HAP-1 (cell line): Measurements from ENCODE around the gene FMNL2.

Source experiments
- DNase-seq, 2 experiments: peaks; one replicate each; pipeline ENCODE4 v3.0.0-alpha.2; 2016 to 2020; ENCODE audit warnings: low spot score in 2 of 2
- H3K27me3 ChIP-seq: fragments of 250-450 bp; sonication (Bioruptor Pico); 2 replicates; pipeline ENCODE4 v1.5.1; 2020; ENCODE audit warnings: low read depth, mild to moderate bottlenecking, moderate library complexity
- H3K36me3 ChIP-seq: fragments of 250-450 bp; sonication (Bioruptor Pico); replicated peaks from 2 replicates; pipeline ENCODE4 v1.5.1; 2020; ENCODE audit warnings: mild to moderate bottlenecking
- H3K4me1 ChIP-seq: fragments of 250-450 bp; sonication (Bioruptor Pico); 2 replicates; pipeline ENCODE4 v1.5.1; 2020; ENCODE audit warnings: mild to moderate bottlenecking
- H3K4me3 ChIP-seq: fragments of 250-450 bp; sonication (Bioruptor Pico); 2 replicates; pipeline ENCODE4 v1.5.1; 2020; ENCODE audit warnings: mild to moderate bottlenecking, moderate library complexity
- H3K9me3 ChIP-seq: fragments of 250-450 bp; sonication (Bioruptor Pico); 2 replicates; pipeline ENCODE4 v1.5.1; 2020; ENCODE audit warnings: mild to moderate bottlenecking, moderate library complexity
- in situ Hi-C: fragments of 300-500 bp; cut with MboI; formaldehyde crosslinking; loops from 3 replicates; pipeline ENCODE4 v1.14.3; 2020; ENCODE audit warnings: low sequenced_read_pairs, inconsistent platforms, mixed read lengths

The FMNL2 gene

GRCh38 chr2:152393377-152393776, 58.4 kb downstream of the FMNL2 start:
- no peaks in the 10 kb centered on the region for H3K36me3 ChIP-seq
- H3K27me3 ChIP-seq: no peaks in the 10 kb centered on the region
- H3K9me3 ChIP-seq: no peaks in the 10 kb centered on the region
- peak in 1 of 2 experiments; percentile 76 for DNase-seq
- in situ Hi-C loops: no loop called here
- H3K4me3 ChIP-seq: no peak overlapping the region
- H3K4me1 ChIP-seq: peaks cover 20% of the 10 kb centered on the region

- no peaks in the 10 kb centered on the region for H3K27me3 ChIP-seq
- no peaks in the 10 kb centered on the region for H3K36me3 ChIP-seq
- in situ Hi-C loops: no loop called here
- no peak overlapping the region for H3K4me3 ChIP-seq
- H3K9me3 ChIP-seq: no peaks in the 10 kb centered on the region
- DNase-seq: no peak
- peaks cover 20% of the 10 kb centered on the region for H3K4me1 ChIP-seq
Observed at GRCh38 chr2:152394326-152394725, 59.4 kb downstream of the FMNL2 start.

- Histone ChIP-seq H3K27me3 (no peaks in the 10 kb centered on the region), H3K4me1 (peaks cover 20% of the 10 kb centered on the region), H3K36me3 (no peaks in the 10 kb centered on the region), H3K4me3 (no peak overlapping the region), H3K9me3 (no peaks in the 10 kb centered on the region)
- in situ Hi-C loops: no loop called here
- DNase-seq: no peak
Observed at GRCh38 chr2:152395103-152395502, 60.1 kb downstream of the FMNL2 start.

- DNase-seq: peak in 1 of 2 experiments; percentile 44
- no peaks in the 10 kb centered on the region for H3K27me3 ChIP-seq
- H3K36me3 ChIP-seq: no peaks in the 10 kb centered on the region
- H3K4me1 ChIP-seq: peaks cover 20% of the 10 kb centered on the region
- H3K4me3 ChIP-seq: no peak overlapping the region
- in situ Hi-C loops: no loop called here
- H3K9me3 ChIP-seq: no peaks in the 10 kb centered on the region
Observed at GRCh38 chr2:152395572-152395971, 60.6 kb downstream of the FMNL2 start.

- no peak for DNase-seq
- Histone ChIP-seq H3K4me1 (peaks cover 20% of the 10 kb centered on the region), H3K4me3 (no peak overlapping the region), H3K27me3 (no peaks in the 10 kb centered on the region), H3K9me3 (no peaks in the 10 kb centered on the region), H3K36me3 (no peaks in the 10 kb centered on the region)
- in situ Hi-C loops: no loop called here
Observed at GRCh38 chr2:152396051-152396511, 61.1 kb downstream of the FMNL2 start.

- H3K4me1 ChIP-seq: peaks cover 20% of the 10 kb centered on the region
- H3K36me3 ChIP-seq: no peaks in the 10 kb centered on the region
- in situ Hi-C loops: no loop called here
- H3K4me3 ChIP-seq: no peak overlapping the region
- DNase-seq: no peak
- no peaks in the 10 kb centered on the region for H3K27me3 ChIP-seq
- H3K9me3 ChIP-seq: no peaks in the 10 kb centered on the region
Observed at GRCh38 chr2:152396763-152397162, 61.8 kb downstream of the FMNL2 start.

GRCh38 chr2:152399003-152399402, 64.0 kb downstream of the FMNL2 start:
- no peaks in the 10 kb centered on the region for H3K36me3 ChIP-seq
- peaks cover 13% of the 10 kb centered on the region for H3K4me1 ChIP-seq
- no peak for DNase-seq
- no peak overlapping the region for H3K4me3 ChIP-seq
- in situ Hi-C loops: no loop called here
- no peaks in the 10 kb centered on the region for H3K9me3 ChIP-seq
- no peaks in the 10 kb centered on the region for H3K27me3 ChIP-seq

- in situ Hi-C loops: no loop called here
- peaks cover 3% of the 10 kb centered on the region for H3K4me1 ChIP-seq
- DNase-seq: no peak
- H3K27me3 ChIP-seq: no peaks in the 10 kb centered on the region
- H3K9me3 ChIP-seq: no peaks in the 10 kb centered on the region
- H3K4me3 ChIP-seq: no peak overlapping the region
- H3K36me3 ChIP-seq: no peaks in the 10 kb centered on the region
Observed at GRCh38 chr2:152400607-152401214, 65.7 kb downstream of the FMNL2 start.

GRCh38 chr2:152402780-152403759, 68.1 kb downstream of the FMNL2 start:
- in situ Hi-C loops: no loop called here
- Histone ChIP-seq H3K9me3 (no peaks in the 10 kb centered on the region), H3K4me1 (peaks cover 21% of the 10 kb centered on the region)

GRCh38 chr2:152405206-152406118, 70.5 kb downstream of the FMNL2 start:
- no peak for DNase-seq
- Histone ChIP-seq H3K4me3 (no peak overlapping the region), H3K27me3 (no peaks in the 10 kb centered on the region), H3K9me3 (no peaks in the 10 kb centered on the region), H3K4me1 (peaks cover 21% of the 10 kb centered on the region), H3K36me3 (no peaks in the 10 kb centered on the region)
- in situ Hi-C loops: no loop called here

More at GRCh38 chr2:152402780-152403759, 68.1 kb downstream of the FMNL2 start:
- DNase-seq: no peak
- Histone ChIP-seq H3K27me3 (no peaks in the 10 kb centered on the region), H3K36me3 (no peaks in the 10 kb centered on the region), H3K4me3 (no peak overlapping the region)

GRCh38 chr2:152406119-152406835, 71.3 kb downstream of the FMNL2 start:
- H3K36me3 ChIP-seq: no peaks in the 10 kb centered on the region
- peaks cover 21% of the 10 kb centered on the region for H3K4me1 ChIP-seq
- in situ Hi-C loops: no loop called here
- DNase-seq: no peak
- no peak overlapping the region for H3K4me3 ChIP-seq
- no peaks in the 10 kb centered on the region for H3K9me3 ChIP-seq
- H3K27me3 ChIP-seq: no peaks in the 10 kb centered on the region

GRCh38 chr2:152406836-152407161, 71.8 kb downstream of the FMNL2 start:
- peaks cover 21% of the 10 kb centered on the region for H3K4me1 ChIP-seq

GRCh38 chr2:152407204-152407721, 72.3 kb downstream of the FMNL2 start:
- H3K4me3 ChIP-seq: no peak overlapping the region
- peaks cover 24% of the 10 kb centered on the region for H3K4me1 ChIP-seq
- DNase-seq: peak; percentile 48 to 72
- no peaks in the 10 kb centered on the region for H3K27me3 ChIP-seq
- in situ Hi-C loops: no loop called here
- H3K9me3 ChIP-seq: no peaks in the 10 kb centered on the region
- H3K36me3 ChIP-seq: no peaks in the 10 kb centered on the region

More at GRCh38 chr2:152406836-152407161, 71.8 kb downstream of the FMNL2 start:
- DNase-seq: no peak
- Histone ChIP-seq H3K4me3 (no peak overlapping the region), H3K36me3 (no peaks in the 10 kb centered on the region), H3K27me3 (no peaks in the 10 kb centered on the region), H3K9me3 (no peaks in the 10 kb centered on the region)
- in situ Hi-C loops: no loop called here
